GM19023 (cell line): ENCODE data around the gene GRID1.
"Not testable (repeated sequence)": the region's sequence is repeated elsewhere in the genome, so short reads cannot be mapped to it uniquely, and the experiment has no call there.

Experiments used
- ATAC-seq: cut with Tn5 transposase; IDR thresholded peaks from one replicate; pipeline ENCODE4 v1.9.1; 2021; ENCODE audit warnings: mild to moderate bottlenecking, moderate library complexity; ENCODE audit not compliant: unreplicated experiment

Gene GRID1

GRCh38 chr10:85863301-85864172 lies 503.1 kb downstream of the GRID1 start:
- ATAC-seq: no peak

GRCh38 chr10:85862771-85863170 lies 503.8 kb downstream of the GRID1 start:
- no peak for ATAC-seq

- no peak for ATAC-seq
Observed at GRCh38 chr10:85861513-85862197, 504.9 kb downstream of the GRID1 start.

GRCh38 chr10:85859859-85860258 lies 506.7 kb downstream of the GRID1 start:
- no peak for ATAC-seq

GRCh38 chr10:85858776-85859515 lies 507.6 kb downstream of the GRID1 start:
- no peak for ATAC-seq

- no peak for ATAC-seq
Observed at GRCh38 chr10:85857791-85858190, 508.8 kb downstream of the GRID1 start.

GRCh38 chr10:85857305-85857704 lies 509.3 kb downstream of the GRID1 start:
- ATAC-seq: no peak

- no peak for ATAC-seq
Observed at GRCh38 chr10:85851934-85852333, 514.7 kb downstream of the GRID1 start.

GRCh38 chr10:85851325-85851724 lies 515.3 kb downstream of the GRID1 start:
- ATAC-seq: no peak

- no peak for ATAC-seq
Observed at GRCh38 chr10:85850736-85851135, 515.9 kb downstream of the GRID1 start.

- no peak for ATAC-seq
Observed at GRCh38 chr10:85849315-85849714, 517.3 kb downstream of the GRID1 start.

GRCh38 chr10:85848756-85849155 lies 517.8 kb downstream of the GRID1 start:
- no peak for ATAC-seq

- ATAC-seq: no peak
Observed at GRCh38 chr10:85847085-85847484, 519.5 kb downstream of the GRID1 start.

GRCh38 chr10:85838660-85839059 lies 527.9 kb downstream of the GRID1 start:
- not testable (repeated sequence) for ATAC-seq

- ATAC-seq: no peak
Observed at GRCh38 chr10:85832988-85833387, 533.6 kb downstream of the GRID1 start.

GRCh38 chr10:85831422-85831821 lies 535.2 kb downstream of the GRID1 start:
- ATAC-seq: no peak

- ATAC-seq: no peak
Observed at GRCh38 chr10:85826377-85826776, 540.2 kb downstream of the GRID1 start.

- ATAC-seq: no peak
Observed at GRCh38 chr10:85811405-85811804, 555.2 kb downstream of the GRID1 start.

GRCh38 chr10:85810674-85811073 lies 555.9 kb downstream of the GRID1 start:
- no peak for ATAC-seq

GRCh38 chr10:85795460-85795859 lies 571.1 kb downstream of the GRID1 start:
- no peak for ATAC-seq

- no peak for ATAC-seq
Observed at GRCh38 chr10:85794553-85794952, 572.0 kb downstream of the GRID1 start.

- no peak for ATAC-seq
Observed at GRCh38 chr10:85792533-85792858, 574.1 kb downstream of the GRID1 start.
